Measurements from ENCODE around the gene MYOD1.

MYOD1 gene

GRCh38 chr11:17735818-17736578 lies 16.6 kb downstream of the MYOD1 start:
- no peak for DNase-seq

GRCh38 chr11:17736579-17736893 lies 17.2 kb downstream of the MYOD1 start:
- no peak for DNase-seq

GRCh38 chr11:17736930-17737817 lies 17.8 kb downstream of the MYOD1 start:
- DNase-seq = no peak

GRCh38 chr11:17738151-17738973 lies 19.0 kb downstream of the MYOD1 start:
- no peak for DNase-seq

GRCh38 chr11:17739945-17740338 lies 20.6 kb downstream of the MYOD1 start:
- no peak for DNase-seq

GRCh38 chr11:17740649-17741235 lies 21.4 kb downstream of the MYOD1 start:
- DNase-seq = no peak

GRCh38 chr11:17741487-17741886 lies 22.1 kb downstream of the MYOD1 start:
- no peak for DNase-seq

GRCh38 chr11:17742019-17742418 lies 22.6 kb downstream of the MYOD1 start:
- no peak for DNase-seq

- no peak for DNase-seq
These were observed 23.8 kb downstream of the MYOD1 start for GRCh38 chr11:17743026-17743807.

GRCh38 chr11:17743808-17744119 lies 24.4 kb downstream of the MYOD1 start:
- no peak for DNase-seq

GRCh38 chr11:17744151-17744940 lies 25.0 kb downstream of the MYOD1 start:
- DNase-seq = no peak

GRCh38 chr11:17745023-17745772 lies 25.8 kb downstream of the MYOD1 start:
- no peak for DNase-seq

GRCh38 chr11:17746096-17746495 lies 26.7 kb downstream of the MYOD1 start:
- DNase-seq = no peak

- DNase-seq = no peak
These were observed 28.0 kb downstream of the MYOD1 start for GRCh38 chr11:17747131-17747955.

- no peak for DNase-seq
These were observed 28.7 kb downstream of the MYOD1 start for GRCh38 chr11:17748044-17748443.

GRCh38 chr11:17748761-17749721 lies 29.7 kb downstream of the MYOD1 start:
- no peak for DNase-seq

- DNase-seq = no peak
These were observed 30.8 kb downstream of the MYOD1 start for GRCh38 chr11:17750013-17750800.

- DNase-seq = no peak
These were observed 31.4 kb downstream of the MYOD1 start for GRCh38 chr11:17750801-17751165.

Data from CD4-positive, alpha-beta T cell treated with Interleukin-21 for 1 hour (primary cell).